Effector memory CD4-positive, alpha-beta T cell (primary cell): ENCODE data around the gene HCFC1R1.

ENCODE experiments used
- DNase-seq, 3 donors: peaks; one replicate each; pipeline ENCODE4 v3.0.0-alpha.2; 2020
- H3K27ac ChIP-seq: 2 replicates; pipeline ENCODE4 v1.7.0; 2013; ENCODE audit warnings: mild to moderate bottlenecking, low read length, moderate library complexity; ENCODE audit not compliant: insufficient read depth, poor library complexity, severe bottlenecking
- H3K27me3 ChIP-seq: replicated peaks from 2 replicates; pipeline ENCODE4 v1.7.0; 2013; ENCODE audit warnings: mild to moderate bottlenecking, low read length; ENCODE audit not compliant: insufficient read depth, control insufficient read depth, poor library complexity, severe bottlenecking
- H3K36me3 ChIP-seq: 2 replicates; pipeline ENCODE4 v1.7.0; 2013; ENCODE audit warnings: mild to moderate bottlenecking, low read length, moderate library complexity; ENCODE audit not compliant: control insufficient read depth, insufficient read depth
- H3K4me1 ChIP-seq: 2 replicates; pipeline ENCODE4 v1.7.0; 2013; ENCODE audit warnings: low read length, mild to moderate bottlenecking; ENCODE audit not compliant: control insufficient read depth, insufficient read depth, poor library complexity, severe bottlenecking
- H3K4me3 ChIP-seq: 2 replicates; pipeline ENCODE4 v1.7.0; 2013; ENCODE audit warnings: low read length, low read depth, mild to moderate bottlenecking; ENCODE audit not compliant: insufficient read depth, poor library complexity, severe bottlenecking
- H3K9me3 ChIP-seq: 2 replicates; pipeline ENCODE4 v1.7.0; 2013; ENCODE audit warnings: mild to moderate bottlenecking, low read length, moderate library complexity; ENCODE audit not compliant: control insufficient read depth

The HCFC1R1 gene

DNA sequence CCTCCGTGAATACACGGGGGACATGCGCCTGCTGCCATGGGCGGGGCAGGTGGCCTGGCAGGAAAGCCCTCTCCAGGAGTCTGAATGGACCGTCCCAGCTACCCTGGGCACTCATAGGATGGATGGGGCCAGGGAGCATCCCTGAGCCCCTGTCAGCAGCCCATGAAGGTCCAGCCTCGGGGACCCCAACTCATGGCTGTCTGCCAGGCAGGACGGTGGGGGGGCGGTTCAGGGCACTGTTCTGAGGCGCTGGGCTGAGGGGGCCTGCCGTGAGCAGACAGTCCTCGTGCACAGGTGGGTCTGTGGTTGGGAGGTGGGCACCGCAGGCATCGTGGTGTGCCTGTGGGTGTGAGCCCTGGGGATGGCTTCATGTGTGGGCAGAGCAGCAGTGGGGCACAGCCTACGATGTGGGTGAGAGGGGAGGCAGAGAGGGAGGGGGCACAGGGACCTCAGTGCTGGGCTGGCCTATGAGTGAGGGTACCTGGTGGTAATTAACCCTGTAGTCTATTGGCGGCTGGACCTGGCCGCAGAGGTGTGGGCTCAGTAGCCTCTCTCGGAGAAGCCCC, 37.0 kb downstream of the HCFC1R1 start:
- H3K4me3 ChIP-seq, result no peak overlapping the region
- H3K9me3 ChIP-seq, result no peaks in the 10 kb centered on the region
- H3K27ac ChIP-seq, result no peak overlapping the region
- no peaks in the 10 kb centered on the region for H3K36me3 ChIP-seq
- no peak for DNase-seq
- H3K4me1 ChIP-seq, result peaks cover 5% of the 10 kb centered on the region
- no peaks in the 10 kb centered on the region for H3K27me3 ChIP-seq

DNA sequence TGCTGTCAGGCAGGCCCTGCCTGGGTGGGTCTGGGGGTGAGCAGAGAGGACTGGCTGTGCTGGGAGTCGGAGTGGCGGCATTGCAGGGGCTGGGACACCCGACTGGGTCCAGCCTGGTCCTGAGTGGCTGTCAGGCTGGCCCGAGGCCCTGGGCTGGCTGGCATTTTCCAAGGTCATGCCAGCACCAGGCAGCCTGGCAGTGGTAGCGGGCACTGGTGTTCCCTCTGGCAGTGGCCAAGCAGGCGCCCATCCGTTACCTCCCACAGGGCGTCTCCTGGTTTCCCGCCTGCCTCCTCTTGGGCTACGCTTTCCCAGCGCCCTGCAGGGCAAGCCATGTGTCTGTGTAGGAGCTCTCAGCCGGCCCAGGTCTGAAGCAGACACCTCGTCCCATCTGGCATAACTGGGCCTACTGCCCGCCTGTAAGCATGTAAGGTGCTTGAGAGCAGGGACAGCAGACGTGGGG, 37.8 kb downstream of the HCFC1R1 start:
- no peaks in the 10 kb centered on the region for H3K9me3 ChIP-seq
- DNase-seq, result no peak
- H3K36me3 ChIP-seq, result no peaks in the 10 kb centered on the region
- no peaks in the 10 kb centered on the region for H3K27me3 ChIP-seq
- peaks cover 5% of the 10 kb centered on the region for H3K4me1 ChIP-seq
- no peak overlapping the region for H3K4me3 ChIP-seq
- H3K27ac ChIP-seq, result no peak overlapping the region

DNA sequence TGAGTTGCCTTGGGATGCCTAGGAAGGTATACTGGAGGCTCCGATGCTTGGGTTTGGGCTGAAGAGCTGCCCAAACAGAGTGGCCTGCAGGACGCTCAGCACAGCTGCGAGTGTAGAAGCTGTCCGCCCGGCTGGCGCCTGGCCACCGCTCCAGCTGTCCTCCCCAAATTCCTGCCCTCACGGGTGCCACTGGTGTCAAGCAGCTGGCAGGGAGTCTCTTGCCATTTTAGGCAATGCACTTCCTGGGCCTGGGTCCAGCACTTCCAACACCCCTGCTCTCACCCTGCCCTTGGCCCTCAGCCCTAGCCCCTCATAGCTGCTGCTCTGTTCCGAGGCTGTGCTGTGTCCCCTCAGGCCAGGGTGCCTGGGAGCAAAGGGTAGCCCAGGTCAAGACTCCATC, 38.3 kb downstream of the HCFC1R1 start:
- no peaks in the 10 kb centered on the region for H3K9me3 ChIP-seq
- H3K36me3 ChIP-seq, result no peaks in the 10 kb centered on the region
- no peak overlapping the region for H3K4me3 ChIP-seq
- peaks cover 5% of the 10 kb centered on the region for H3K4me1 ChIP-seq
- no peaks in the 10 kb centered on the region for H3K27me3 ChIP-seq
- no peak for DNase-seq
- H3K27ac ChIP-seq, result no peak overlapping the region

DNA sequence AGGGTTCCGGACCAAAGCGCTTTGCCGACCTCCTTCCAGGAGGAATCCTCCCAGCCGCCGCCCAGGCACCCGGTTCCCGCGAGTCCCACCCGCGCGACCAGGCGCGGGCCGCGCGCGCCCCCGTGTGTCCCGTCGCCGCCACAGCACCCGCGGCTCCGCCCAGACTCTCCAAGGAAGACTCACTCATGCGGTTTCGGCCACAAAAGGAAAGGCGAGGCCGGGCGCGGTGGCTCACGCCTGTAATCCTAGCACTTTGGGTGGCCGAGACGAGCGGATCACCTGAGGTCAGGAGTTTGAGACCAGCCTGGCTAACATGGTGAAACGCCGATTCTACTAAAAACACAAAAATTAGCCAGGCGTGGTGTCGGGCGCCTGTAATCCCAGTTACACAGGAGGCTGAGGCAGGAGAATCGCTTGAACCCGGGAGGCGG, 40.0 kb downstream of the HCFC1R1 start:
- Histone ChIP-seq H3K27ac (no peak overlapping the region), H3K4me3 (no peak overlapping the region)

DNA sequence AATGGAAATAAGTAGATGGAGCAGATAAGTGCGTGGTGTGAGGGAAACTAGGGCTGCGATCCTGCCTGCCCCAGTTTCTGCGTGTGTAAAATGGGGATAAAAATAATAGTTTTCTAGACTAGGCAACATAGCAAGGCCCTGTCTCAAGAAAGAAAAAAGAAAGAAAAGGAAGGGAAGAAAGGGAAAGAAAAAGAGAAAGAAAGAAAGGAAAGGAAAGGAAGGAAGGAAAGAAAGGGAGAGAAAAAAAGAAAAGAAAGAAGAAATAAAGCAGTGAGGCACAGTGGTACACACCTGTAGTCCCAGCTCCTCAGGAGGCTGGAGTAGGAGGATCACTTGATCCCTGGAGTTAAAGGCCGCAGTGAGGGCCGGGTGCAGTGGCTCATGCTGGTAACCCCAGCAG, 41.3 kb downstream of the HCFC1R1 start:
- H3K4me1 ChIP-seq, result peaks cover 12% of the 10 kb centered on the region
- DNase-seq, result no peak

More for the DNA sequence above, 40.0 kb downstream of the HCFC1R1 start:
- no peaks in the 10 kb centered on the region for H3K9me3 ChIP-seq
- DNase-seq, result peak; percentile 29 to 56 (median 43)
- H3K4me1 ChIP-seq, result peaks cover 12% of the 10 kb centered on the region
- H3K36me3 ChIP-seq, result no peaks in the 10 kb centered on the region
- H3K27me3 ChIP-seq, result no peaks in the 10 kb centered on the region

DNA sequence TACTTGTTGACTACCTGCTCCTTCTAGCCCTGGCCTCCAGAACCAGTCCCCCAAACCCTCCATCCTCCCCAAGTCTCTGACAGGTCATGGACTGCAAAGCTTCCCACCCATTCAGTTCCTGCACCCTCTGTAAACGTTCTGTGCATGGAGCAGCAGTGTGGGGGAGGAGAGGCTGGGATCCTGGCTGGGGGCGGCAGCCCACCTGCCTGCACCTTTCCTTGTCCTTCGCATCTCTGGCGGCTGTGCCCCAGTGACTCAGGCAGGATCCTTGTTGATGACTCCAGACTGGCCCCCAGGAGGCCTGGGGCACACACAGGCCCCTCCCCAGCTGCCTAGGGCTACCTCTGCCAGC, 41.9 kb downstream of the HCFC1R1 start:
- DNase-seq, result no peak
- Histone ChIP-seq H3K27me3 (no peaks in the 10 kb centered on the region), H3K4me1 (peaks cover 12% of the 10 kb centered on the region), H3K4me3 (no peak overlapping the region), H3K36me3 (no peaks in the 10 kb centered on the region), H3K9me3 (no peaks in the 10 kb centered on the region), H3K27ac (no peak overlapping the region)

More for the DNA sequence above, 41.3 kb downstream of the HCFC1R1 start:
- Histone ChIP-seq H3K27ac (no peak overlapping the region), H3K36me3 (no peaks in the 10 kb centered on the region), H3K4me3 (no peak overlapping the region), H3K9me3 (no peaks in the 10 kb centered on the region), H3K27me3 (no peaks in the 10 kb centered on the region)

DNA sequence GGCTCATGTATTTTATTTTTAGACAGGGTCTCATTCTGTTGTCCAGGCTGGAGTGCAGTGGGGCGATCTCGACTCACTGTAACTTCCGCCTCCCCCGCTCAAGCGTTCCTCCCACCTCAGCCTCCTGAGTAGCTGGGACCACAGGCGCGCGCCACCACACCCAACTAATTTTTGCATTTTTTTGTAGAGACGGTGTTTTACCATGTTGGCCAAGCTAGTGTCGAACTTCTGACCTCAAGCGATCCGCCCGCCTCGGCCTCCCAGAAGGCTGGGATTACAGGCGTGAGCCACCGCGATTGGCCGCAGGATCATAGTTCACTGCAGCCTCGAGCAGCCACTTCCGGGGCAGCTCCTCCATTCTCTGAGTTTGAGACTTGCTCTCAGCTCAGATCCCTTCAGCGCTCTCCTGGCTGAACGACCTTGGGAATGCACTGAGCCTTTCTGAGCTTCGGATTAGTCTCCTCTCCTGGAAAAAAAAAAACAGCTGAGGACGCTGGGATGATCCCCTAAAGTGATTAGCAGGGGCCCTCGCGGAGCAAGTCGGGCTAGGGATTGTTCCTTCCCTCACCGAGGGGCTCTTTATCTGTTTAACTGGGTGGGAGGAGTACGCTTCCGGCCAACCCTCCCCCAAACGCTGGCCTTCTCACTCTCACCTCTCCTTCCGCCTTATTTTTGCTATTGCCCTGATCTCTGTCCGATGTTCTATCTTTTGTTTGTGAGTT, 42.4 kb downstream of the HCFC1R1 start:
- Histone ChIP-seq H3K4me3 (no peak overlapping the region), H3K27ac (peak overlapping the region; percentile 83), H3K9me3 (no peaks in the 10 kb centered on the region), H3K4me1 (peaks cover 12% of the 10 kb centered on the region), H3K36me3 (no peaks in the 10 kb centered on the region), H3K27me3 (no peaks in the 10 kb centered on the region)
- DNase-seq, result no peak

DNA sequence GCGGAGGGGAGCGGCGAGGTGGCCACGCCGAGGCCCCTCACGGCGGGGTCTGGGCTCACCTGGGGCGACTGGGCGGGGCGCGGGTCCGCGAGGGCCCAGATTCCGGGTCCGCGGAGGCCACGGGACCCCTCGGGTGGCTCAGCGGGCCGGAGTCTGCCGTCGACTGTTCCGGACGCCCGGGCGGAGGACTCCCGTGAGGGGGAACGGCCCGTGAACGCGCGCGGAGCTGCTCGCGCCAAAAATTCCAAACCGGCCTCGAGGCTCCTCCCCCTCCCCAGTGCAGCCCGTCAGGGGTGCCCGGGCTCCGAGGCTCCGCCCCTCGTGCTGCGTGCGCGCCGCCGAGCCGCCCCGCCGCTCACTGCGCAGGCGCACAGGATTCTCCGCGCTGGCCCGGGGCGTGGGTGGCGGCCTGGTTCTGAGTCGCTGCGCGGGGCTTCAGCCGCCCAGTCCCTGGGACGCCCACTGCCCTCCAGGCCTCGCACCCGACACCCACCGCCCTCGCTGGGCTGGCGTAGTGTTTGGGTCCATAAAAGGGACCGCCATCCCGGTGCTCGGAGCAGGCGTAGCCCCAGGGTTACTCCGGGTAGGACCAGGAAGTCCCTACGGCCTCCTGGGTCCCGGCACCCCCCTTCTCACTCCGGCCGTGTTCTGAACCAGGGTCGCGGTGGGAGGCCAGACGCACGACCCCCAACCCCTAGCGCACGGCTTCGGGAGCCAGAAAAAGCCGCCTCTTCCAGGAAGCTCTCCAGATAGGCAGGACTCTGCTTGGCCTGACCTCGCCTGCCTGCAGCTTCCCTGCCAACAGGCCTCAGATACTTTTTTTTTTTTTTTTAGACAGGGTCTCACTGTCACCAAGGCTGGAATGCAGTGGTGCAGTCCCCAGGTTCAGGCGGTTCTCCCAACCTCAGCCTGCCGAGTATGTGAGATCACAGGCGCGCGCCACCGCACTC, 43.2 kb downstream of the HCFC1R1 start, which contains the start of gene PKMYT1:
TSS of gene PKMYT1 (minus strand) at position 220 of the 950 bp plus-strand sequence. CDS start 789 bp downstream, outside the sequence.
- peak; percentile 87 to 90 (median 89) for DNase-seq
- Histone ChIP-seq H3K4me3 (peak within 1 kb of the TSS; percentile 88), H3K4me1 (peaks cover 12% of the 10 kb centered on the region), H3K27ac (peak within 1 kb of the TSS; percentile 83), H3K36me3 (no peaks in the 10 kb centered on the region), H3K27me3 (no peaks in the 10 kb centered on the region), H3K9me3 (no peaks in the 10 kb centered on the region)

DNA sequence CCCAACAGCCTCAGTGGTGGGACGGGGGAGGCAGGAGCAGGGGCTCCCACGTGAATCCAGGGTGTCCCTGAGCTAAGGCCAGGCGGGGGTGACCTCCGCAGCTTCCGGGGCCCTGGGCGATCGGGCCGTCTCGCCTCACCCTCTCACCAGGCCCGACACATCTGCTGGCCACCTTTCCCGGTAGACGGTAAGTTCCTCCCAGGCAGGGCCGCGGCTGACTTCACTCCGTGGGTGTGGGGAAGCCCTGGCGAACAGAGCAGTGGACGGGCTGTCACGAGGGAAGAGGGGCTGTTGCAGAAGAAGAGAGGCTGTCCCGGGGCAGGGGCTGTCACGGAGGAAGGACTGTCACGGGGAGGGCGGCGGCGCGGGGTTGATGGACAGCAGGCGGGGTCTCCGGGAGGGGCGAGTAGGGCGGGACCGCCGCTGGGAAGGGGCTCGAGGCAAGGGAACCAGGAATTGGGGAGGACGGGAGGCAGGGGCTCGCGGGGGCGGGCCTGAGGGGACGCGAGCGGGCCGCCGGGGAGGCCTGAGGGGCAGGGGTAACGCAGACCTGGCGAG, 44.0 kb downstream of the HCFC1R1 start:
- H3K27ac ChIP-seq, result no peak overlapping the region

More for the DNA sequence above, 44.0 kb downstream of the HCFC1R1 start:
- Histone ChIP-seq H3K36me3 (no peaks in the 10 kb centered on the region), H3K9me3 (no peaks in the 10 kb centered on the region), H3K4me3 (peak overlapping the region; percentile 88), H3K4me1 (peaks cover 12% of the 10 kb centered on the region), H3K27me3 (no peaks in the 10 kb centered on the region)
- no peak for DNase-seq
